ENCODE data around the gene GRIK5.

GRIK5 gene

GRCh38 chr19:41990615-41991014 lies 79.4 kb downstream of the GRIK5 start:
- DNase-seq (ENCODE audit: low spot score) = no peak

GRCh38 chr19:41990028-41990427 lies 80.0 kb downstream of the GRIK5 start:
- no peak for DNase-seq (ENCODE audit: low spot score)

GRCh38 chr19:41988947-41989346 lies 81.1 kb downstream of the GRIK5 start:
- no peak for DNase-seq (ENCODE audit: low spot score)

- DNase-seq (ENCODE audit: low spot score) = no peak
Observed at GRCh38 chr19:41987141-41987860, 82.7 kb downstream of the GRIK5 start.

- no peak for DNase-seq (ENCODE audit: low spot score)
Observed at GRCh38 chr19:41984961-41985360, 85.0 kb downstream of the GRIK5 start.

- no peak for DNase-seq (ENCODE audit: low spot score)
Observed at GRCh38 chr19:41981724-41982123, 88.3 kb downstream of the GRIK5 start.

- no peak for DNase-seq (ENCODE audit: low spot score)
Observed at GRCh38 chr19:41978470-41978869, 91.5 kb downstream of the GRIK5 start.

GRCh38 chr19:41977916-41978315 lies 92.1 kb downstream of the GRIK5 start:
- no peak for DNase-seq (ENCODE audit: low spot score)

- no peak for DNase-seq (ENCODE audit: low spot score)
Observed at GRCh38 chr19:41974652-41975051, 95.4 kb downstream of the GRIK5 start.

GRCh38 chr19:41971363-41971762 lies 98.6 kb downstream of the GRIK5 start:
- no peak for DNase-seq (ENCODE audit: low spot score)

GRCh38 chr19:41969772-41970458 lies 100.1 kb downstream of the GRIK5 start:
- DNase-seq (ENCODE audit: low spot score) = no peak

GRCh38 chr19:41968751-41969595 lies 101.0 kb downstream of the GRIK5 start:
- no peak for DNase-seq (ENCODE audit: low spot score)

- no peak for DNase-seq (ENCODE audit: low spot score)
Observed at GRCh38 chr19:41967054-41967783, 102.8 kb downstream of the GRIK5 start.

GRCh38 chr19:41965106-41965505 lies 104.9 kb downstream of the GRIK5 start:
- no peak for DNase-seq (ENCODE audit: low spot score)

- DNase-seq (ENCODE audit: low spot score) = no peak
Observed at GRCh38 chr19:41960973-41961372, 109.0 kb downstream of the GRIK5 start.

GRCh38 chr19:41959056-41960053 lies 110.7 kb downstream of the GRIK5 start, which contains the start of gene RABAC1:
RABAC1 (minus strand) TSS chr19:41959321; CDS start chr19:41959292, 29 bp downstream.
- DNase-seq (ENCODE audit: low spot score) = peak; percentile 97

- peak; percentile 91 for DNase-seq (ENCODE audit: low spot score)
Observed at GRCh38 chr19:41958367-41959055, 111.5 kb downstream of the GRIK5 start.

GRCh38 chr19:41957838-41958366 lies 112.1 kb downstream of the GRIK5 start:
- peak; percentile 93 for DNase-seq (ENCODE audit: low spot score)

GRCh38 chr19:41957161-41957837 lies 112.7 kb downstream of the GRIK5 start:
- DNase-seq (ENCODE audit: low spot score) = no peak
